ENCODE results near the gene VSIG10L. TPM values are rescaled to one million over a fixed set of nuclear protein-coding genes. Genes with fewer than 3 reads are reported as not detected.

VSIG10L gene
- polyA plus RNA-seq, 1 donor (not counting 4 experiments of a cell fraction or from before 2014, with no cell fraction given), result 1.5 TPM

DNA sequence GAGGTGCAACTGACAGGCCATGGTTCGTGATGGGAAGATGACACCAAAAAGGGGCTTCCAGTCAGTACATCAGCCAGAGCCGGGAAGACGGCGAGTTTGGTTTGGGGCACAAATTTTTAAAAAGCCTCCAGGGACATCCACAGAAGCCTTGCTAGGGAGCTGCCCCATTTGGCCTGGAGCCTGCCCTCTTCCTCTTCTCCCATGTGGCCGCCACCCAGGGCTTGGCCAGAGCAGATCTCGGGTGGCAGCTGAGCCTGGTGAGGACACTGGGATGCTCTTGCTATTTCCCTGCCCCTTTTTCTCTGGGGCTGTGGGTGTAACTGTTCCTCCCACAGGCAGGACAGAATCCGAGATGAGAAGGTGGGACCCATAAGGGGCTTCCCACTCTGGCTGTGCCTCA, 16.0 kb upstream of the VSIG10L start:
- H3K9ac ChIP-seq (ENCODE audit: control insufficient read depth, extremely low read depth, insufficient read depth, low read length), result no peak overlapping the region
- H3K4me2 ChIP-seq (ENCODE audit: control insufficient read depth, extremely low read depth, insufficient read depth, low read depth, low read length), result no peak overlapping the region
- no peak for FAIRE-seq
- no peak for DNase-seq (ENCODE audit: low read depth, low spot score)
- no peak overlapping the region for H2AFZ ChIP-seq (ENCODE audit: control insufficient read depth, low read length)
- peaks cover 2% of the 10 kb centered on the region for H3K79me2 ChIP-seq (ENCODE audit: control insufficient read depth, insufficient read depth, low read length)
- no peaks in the 10 kb centered on the region for H3K9me1 ChIP-seq (ENCODE audit: control insufficient read depth, extremely low read depth, insufficient read depth, low read length)
- H3K36me3 ChIP-seq (ENCODE audit: control insufficient read depth in 2 of 2, extremely low read depth in 1 of 2, insufficient read depth in 2 of 2, low read length in 2 of 2), result peaks cover 0 to 2% of the 10 kb centered on the region in 2 experiments
- H3K9me3 ChIP-seq (ENCODE audit: control insufficient read depth, low read depth, low read length), result no peaks in the 10 kb centered on the region
- dilution Hi-C loops (cut with MboI; ENCODE audit: extremely low pct_ligation_motif_present, low sequenced_read_pairs), result no loop called here
- peaks cover 10% of the 10 kb centered on the region for H3K4me1 ChIP-seq (ENCODE audit: control insufficient read depth, extremely low read depth, insufficient read depth, low read length)
- no peak overlapping the region for H3K4me3 ChIP-seq (ENCODE audit: control insufficient read depth in 2 of 3, extremely low read depth in 1 of 3, insufficient read depth in 2 of 3, low read depth in 1 of 3, low read length in 3 of 3)
- no peaks in the 10 kb centered on the region for H3K27me3 ChIP-seq (ENCODE audit: control insufficient read depth, extremely low read depth, insufficient read depth, low read length)
- TF ChIP-seq, protein P1, sequence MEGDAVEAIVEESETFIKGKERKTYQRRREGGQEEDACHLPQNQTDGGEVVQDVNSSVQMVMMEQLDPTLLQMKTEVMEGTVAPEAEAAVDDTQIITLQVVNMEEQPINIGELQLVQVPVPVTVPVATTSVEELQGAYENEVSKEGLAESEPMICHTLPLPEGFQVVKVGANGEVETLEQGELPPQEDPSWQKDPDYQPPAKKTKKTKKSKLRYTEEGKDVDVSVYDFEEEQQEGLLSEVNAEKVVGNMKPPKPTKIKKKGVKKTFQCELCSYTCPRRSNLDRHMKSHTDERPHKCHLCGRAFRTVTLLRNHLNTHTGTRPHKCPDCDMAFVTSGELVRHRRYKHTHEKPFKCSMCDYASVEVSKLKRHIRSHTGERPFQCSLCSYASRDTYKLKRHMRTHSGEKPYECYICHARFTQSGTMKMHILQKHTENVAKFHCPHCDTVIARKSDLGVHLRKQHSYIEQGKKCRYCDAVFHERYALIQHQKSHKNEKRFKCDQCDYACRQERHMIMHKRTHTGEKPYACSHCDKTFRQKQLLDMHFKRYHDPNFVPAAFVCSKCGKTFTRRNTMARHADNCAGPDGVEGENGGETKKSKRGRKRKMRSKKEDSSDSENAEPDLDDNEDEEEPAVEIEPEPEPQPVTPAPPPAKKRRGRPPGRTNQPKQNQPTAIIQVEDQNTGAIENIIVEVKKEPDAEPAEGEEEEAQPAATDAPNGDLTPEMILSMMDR (optimal IDR thresholded peaks at IDR 0.05 in 1 of 3, IDR thresholded peaks at IDR 0.05 in 1 of 3, conservative IDR thresholded peaks at IDR 0.05 in 1 of 3; ENCODE audit: extremely low read depth in 1 of 3, insufficient read depth in 2 of 3, low read length in 3 of 3), result no peak
- no peak for TF ChIP-seq EZH2 (IDR thresholded peaks at IDR 0.05; ENCODE audit: low read length)
- no peak overlapping the region for H3K27ac ChIP-seq (ENCODE audit: control insufficient read depth, insufficient read depth, low read length)
- H4K20me1 ChIP-seq (ENCODE audit: control insufficient read depth, extremely low read depth, insufficient read depth, low read length), result no peaks in the 10 kb centered on the region

DNA sequence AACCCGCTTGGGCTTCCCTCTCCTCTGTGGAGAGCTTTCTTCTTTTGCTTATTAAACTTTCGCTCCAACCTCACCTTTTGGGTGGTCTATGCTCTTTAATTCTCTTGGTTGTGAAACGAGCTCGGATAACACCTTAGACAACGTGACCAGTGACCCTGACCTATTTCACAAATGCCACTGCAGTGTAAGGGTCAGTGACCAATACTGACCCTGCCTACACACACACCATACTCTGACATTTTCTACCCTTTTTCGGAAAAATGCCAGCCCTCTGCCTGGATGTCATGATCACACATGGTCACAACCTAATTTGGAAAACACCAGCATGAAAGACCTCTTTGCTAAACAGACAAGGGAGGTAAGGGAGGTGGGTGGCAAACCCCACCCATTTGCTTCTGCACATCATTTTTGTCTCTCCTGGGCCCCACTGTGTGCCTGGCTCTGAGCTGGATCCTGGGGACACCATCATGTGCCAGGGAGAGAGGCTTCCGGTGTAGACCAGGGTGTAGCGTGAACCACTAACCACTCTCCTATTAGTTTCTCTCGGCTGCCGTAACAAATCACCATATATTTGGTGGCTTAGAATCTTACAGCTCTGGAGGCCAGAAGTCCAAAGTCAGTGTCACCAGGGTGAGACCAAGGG, 14.3 kb upstream of the VSIG10L start:
- Histone ChIP-seq H3K27ac (ENCODE audit: control insufficient read depth, insufficient read depth, low read length) (no peak overlapping the region), H3K4me3 (ENCODE audit: control insufficient read depth in 2 of 3, extremely low read depth in 1 of 3, insufficient read depth in 2 of 3, low read depth in 1 of 3, low read length in 3 of 3) (no peak overlapping the region), H3K9me1 (ENCODE audit: control insufficient read depth, extremely low read depth, insufficient read depth, low read length) (no peaks in the 10 kb centered on the region), H3K9ac (ENCODE audit: control insufficient read depth, extremely low read depth, insufficient read depth, low read length) (no peak overlapping the region), H2AFZ (ENCODE audit: control insufficient read depth, low read length) (no peak overlapping the region), H3K4me2 (ENCODE audit: control insufficient read depth, extremely low read depth, insufficient read depth, low read depth, low read length) (no peak overlapping the region), H3K4me1 (ENCODE audit: control insufficient read depth, extremely low read depth, insufficient read depth, low read length) (peaks cover 7% of the 10 kb centered on the region), H3K9me3 (ENCODE audit: control insufficient read depth, low read depth, low read length) (no peaks in the 10 kb centered on the region), H3K27me3 (ENCODE audit: control insufficient read depth, extremely low read depth, insufficient read depth, low read length) (no peaks in the 10 kb centered on the region), H3K36me3 (ENCODE audit: control insufficient read depth in 2 of 2, extremely low read depth in 1 of 2, insufficient read depth in 2 of 2, low read length in 2 of 2) (peaks cover 0 to 4% of the 10 kb centered on the region in 2 experiments), H4K20me1 (ENCODE audit: control insufficient read depth, extremely low read depth, insufficient read depth, low read length) (no peaks in the 10 kb centered on the region), H3K79me2 (ENCODE audit: control insufficient read depth, insufficient read depth, low read length) (no peaks in the 10 kb centered on the region)
- TF ChIP-seq EZH2 (IDR thresholded peaks at IDR 0.05; ENCODE audit: low read length), result no peak
- TF ChIP-seq, protein P1 (optimal IDR thresholded peaks at IDR 0.05 in 1 of 3, IDR thresholded peaks at IDR 0.05 in 1 of 3, conservative IDR thresholded peaks at IDR 0.05 in 1 of 3; ENCODE audit: extremely low read depth in 1 of 3, insufficient read depth in 2 of 3, low read length in 3 of 3), result no peak
- FAIRE-seq (no peak), DNase-seq (ENCODE audit: low read depth, low spot score) (no peak)
- dilution Hi-C loops (cut with MboI; ENCODE audit: extremely low pct_ligation_motif_present, low sequenced_read_pairs), result no loop called here

Data from keratinocyte (primary cell).